HepG2 (cell line): ENCODE results near the gene MAP3K1. TPM values are rescaled to one million over a fixed set of nuclear protein-coding genes. Genes with fewer than 3 reads are reported as not detected.

Experiments used
- ATAC-seq: fragments of 200-7000 bp; cut with Tn5 transposase; 3 replicates; pipeline ENCODE4 v1.9.1; 2020; ENCODE audit warnings: mild to moderate bottlenecking, moderate library complexity
- BruUV-seq: library from RNA; stranded (reverse); fragments of 400-500 nt; replicated peaks from 2 replicates; lab custom pipeline; 2021; lab: Mats Ljungman, UMichigan
- CTCF ChIA-PET: fragments of 300-600 bp; formaldehyde crosslinking; extraction: SDS; loops from one replicate; lab custom pipeline; 2021; ENCODE audit warnings: low total read pairs, inconsistent platforms, low intra/inter-chr PET ratio; lab: Yijun Ruan, JAX
- POLR2A ChIA-PET: fragments of 350-600 bp; sonication (Branson Sonifier 250); formaldehyde crosslinking; loops from one replicate; lab custom pipeline; 2020; ENCODE audit warnings: antibody characterized with exemption, inconsistent platforms; lab: Yijun Ruan, JAX
- DNase-seq: peaks from one replicate; pipeline ENCODE4 v3.0.0-alpha.2; 2015; ENCODE audit warnings: low spot score
- FAIRE-seq: peaks from 3 replicates; lab custom pipeline; 2011; peaks lifted over from hg19 to GRCh38; lab: Jason Lieb, UNC
- H2AFZ ChIP-seq: one replicate; pipeline ENCODE4 v1.6.1; 2011; ENCODE audit warnings: low read length, inconsistent platforms
- H3K27ac ChIP-seq: fragments of 300-600 bp; 3 replicates; pipeline ENCODE4 v1.8.0; 2011; ENCODE audit warnings: mixed run types, mild to moderate bottlenecking, mixed read lengths, low read length, inconsistent platforms; ENCODE audit not compliant: insufficient read depth; ENCODE audit errors: extremely low read length
- H3K27me3 ChIP-seq, 2 experiments: fragments of 200-600 bp in 1 of 2; 2 replicates in 1 of 2; 3 replicates in 1 of 2; pipeline versions ENCODE4 v1.6.0 to v1.8.0; 2011; ENCODE audit warnings: low read length in 2 of 2, mild to moderate bottlenecking in 2 of 2, moderate library complexity in 2 of 2, inconsistent platforms in 1 of 2; ENCODE audit not compliant: insufficient read depth in 2 of 2, control insufficient read depth in 1 of 2
- H3K36me3 ChIP-seq, 2 experiments: fragments of 200-600 bp in 1 of 2; replicated peaks in 1 of 2; 2 replicates in 1 of 2; 3 replicates in 1 of 2; pipeline versions ENCODE4 v1.5.1 to v1.8.0; 2011; ENCODE audit warnings: low read length in 2 of 2, inconsistent platforms in 1 of 2; ENCODE audit not compliant: insufficient read depth in 2 of 2, control insufficient read depth in 1 of 2
- H3K4me1 ChIP-seq: 2 replicates; pipeline ENCODE4 v1.5.1; 2012; ENCODE audit warnings: low read length, inconsistent platforms; ENCODE audit not compliant: insufficient read depth
- H3K4me2 ChIP-seq: 2 replicates; pipeline ENCODE4 v1.6.0; 2011; ENCODE audit warnings: low read depth, low read length, inconsistent platforms
- H3K4me3 ChIP-seq, 3 experiments: fragments of 200-600 bp in 1 of 3; sonication (generic), shearing (Covaris generic) in 1 of 3; replicated peaks in 1 of 3; 2 replicates each; pipeline ENCODE4 v1.5.1; 2011 to 2016; ENCODE audit warnings: low read length in 3 of 3, inconsistent platforms in 2 of 3, low read depth in 2 of 3, mild to moderate bottlenecking in 2 of 3, control low read depth in 1 of 3, mixed read lengths in 1 of 3; ENCODE audit not compliant: insufficient read depth in 1 of 3
- H3K79me2 ChIP-seq: one replicate; pipeline ENCODE4 v1.6.1; 2011; ENCODE audit warnings: low read length, inconsistent platforms; ENCODE audit not compliant: insufficient read depth
- H3K9ac ChIP-seq: 2 replicates; pipeline ENCODE4 v1.6.0; 2011; ENCODE audit warnings: mild to moderate bottlenecking, low read depth, low read length, inconsistent platforms; ENCODE audit not compliant: insufficient read depth
- H3K9me3 ChIP-seq: 2 replicates; pipeline ENCODE4 v1.5.1; 2012; ENCODE audit warnings: mild to moderate bottlenecking, low read length
- H4K20me1 ChIP-seq: 2 replicates; pipeline ENCODE4 v1.6.0; 2011; ENCODE audit warnings: inconsistent platforms, mild to moderate bottlenecking, low read length, moderate library complexity; ENCODE audit not compliant: insufficient read depth
- ATF4 ChIP-seq, 2 experiments: fragments of 450-650 bp in 1 of 2; sonication (generic) in 1 of 2; formaldehyde crosslinking; IDR thresholded peaks; 2 replicates each; pipeline versions ENCODE4 v1.5.0 to v1.8.0; 2020 to 2022; ENCODE audit warnings: mild to moderate bottlenecking in 1 of 2, missing genetic modification reagents in 1 of 2
- CREM ChIP-seq, 2 experiments: sonication (generic) in 1 of 2; formaldehyde crosslinking in 1 of 2; IDR thresholded peaks; 2 replicates each; pipeline versions ENCODE4 v1.4.0 to v1.6.1; 2016 to 2020; ENCODE audit warnings: antibody characterized with exemption in 1 of 2, mild to moderate bottlenecking in 1 of 2, missing genetic modification reagents in 1 of 2
- FIP1L1 ChIP-seq: fragments of 200-400 bp; formaldehyde crosslinking; IDR thresholded peaks from 2 replicates; pipeline ENCODE4 v1.6.1; 2018; ENCODE audit warnings: low read depth, mild to moderate bottlenecking, low read length, moderate library complexity, borderline replicate concordance; ENCODE audit not compliant: insufficient read depth
- KLF16 ChIP-seq, 2 experiments: sonication (generic) in 1 of 2; formaldehyde crosslinking in 1 of 2; IDR thresholded peaks; 2 replicates each; pipeline versions ENCODE4 v1.6.1 to v1.8.0; 2016 to 2023; ENCODE audit warnings: missing genetic modification reagents in 2 of 2, missing compliant biosample characterization in 1 of 2
- RAD51 ChIP-seq: fragments of 450-650 bp; IDR thresholded peaks from 2 replicates; pipeline ENCODE4 v1.6.1; 2016; ENCODE audit warnings: borderline replicate concordance
- STAG1 ChIP-seq: sonication (generic); formaldehyde crosslinking; IDR thresholded peaks from 2 replicates; pipeline ENCODE4 v1.4.0; 2020; ENCODE audit warnings: missing genetic modification reagents
- TCF12 ChIP-seq, 2 experiments: fragments of 450-650 bp in 1 of 2; sonication (generic) in 1 of 2; formaldehyde crosslinking in 1 of 2; IDR thresholded peaks; 2 replicates each; pipeline versions ENCODE4 v1.6.1 to v1.8.0; 2017 to 2022; ENCODE audit warnings: antibody characterized with exemption in 1 of 2, mild to moderate bottlenecking in 1 of 2, missing genetic modification reagents in 1 of 2, moderate library complexity in 1 of 2
- ZNF142 ChIP-seq: sonication (generic); formaldehyde crosslinking; IDR thresholded peaks from 2 replicates; pipeline ENCODE4 v1.4.0; 2020; ENCODE audit warnings: missing genetic modification reagents
- ZNF646 ChIP-seq: sonication (generic); formaldehyde crosslinking; IDR thresholded peaks from 2 replicates; pipeline ENCODE4 v1.9.0; 2021; ENCODE audit warnings: mild to moderate bottlenecking, missing genetic modification reagents
- WGBS: methylation state at CpG from one replicate; pipeline ENCODE4 v1.1.6; 2017; ENCODE audit warnings: low lambda C conversion rate; 5-methylcytosine and 5-hydroxymethylcytosine counted together
- in situ Hi-C: cut with HindIII; loops from 2 replicates; pipeline ENCODE4 v1.10.0; 2017; ENCODE audit warnings: low pct_unique_long_range_greater_than_20kb; ENCODE audit not compliant: extremely low pct_ligation_motif_present
- intact Hi-C: fragments of 100-400 bp; cut with micrococcal nuclease; formaldehyde crosslinking; loops from one replicate; pipeline ENCODE4 v1.10.0; 2022; ENCODE audit not compliant: unreplicated experiment
- polyA plus RNA-seq, 8 experiments: library from polyadenylated mRNA; depleted of rRNA in 3 of 8; stranded (reverse) in 7 of 8; unstranded in 1 of 8; fragments of >200 nt; fragmentation: Illumina TruSeq in 4 of 8; extraction: Trizol in 4 of 8; gene quantifications; 2 replicates each; pipeline versions ENCODE4 v1.2.1 to v1.2.3, GENCODE V29; 2011 to 2016; ENCODE audit warnings: low read depth in 4 of 8, missing spikeins in 1 of 8, mixed read lengths in 1 of 8; ENCODE audit not compliant: insufficient read depth in 1 of 8
- total RNA-seq, 5 experiments: library from RNA; depleted of rRNA; stranded (reverse); fragments of >200 nt; fragmentation: Illumina TruSeq; extraction: Trizol; gene quantifications; 2 replicates each; pipeline ENCODE4 v1.2.3, GENCODE V29; 2016; ENCODE audit warnings: low read depth in 1 of 5

Gene MAP3K1
- total and polyA plus RNA-seq, 2 of the 13 experiments (the other 11 are each of a cell fraction or from before 2014, with no cell fraction given) = 16.4 to 30.3 TPM

- peak overlapping the region; percentile 77 for H3K4me2 ChIP-seq
- intact Hi-C loops = loop anchor here (5.0 kb wide), 3 partner anchors 179 to 544 kb away; no protein-coding TSS in a partner anchor
- peak overlapping the region; percentile 88 to 95 (median 89) for H3K4me3 ChIP-seq
- peak; percentile 28 for FAIRE-seq
- peak; percentile 84 for DNase-seq
- H3K9ac ChIP-seq = peak overlapping the region; percentile 87
- H3K27ac ChIP-seq = peak overlapping the region; percentile 93
- ChIA-PET CTCF (no interaction called here), POLR2A (no interaction called here)
- H3K79me2 ChIP-seq = peaks cover 60% of the 10 kb centered on the region
- H3K4me1 ChIP-seq = peaks cover 57% of the 10 kb centered on the region
- peaks cover 16% of the 10 kb centered on the region for H4K20me1 ChIP-seq
- H3K27me3 ChIP-seq = no peaks in the 10 kb centered on the region; a peak in 1 of 5 replicates
- no peak overlapping the region for H2AFZ ChIP-seq
- H3K9me3 ChIP-seq = no peaks in the 10 kb centered on the region
- no TSS peak for BruUV-seq
- 0% methylated on average over 4 of the region's 43 CpGs for WGBS
- in situ Hi-C loops = no loop called here
- peak; percentile 76 for ATAC-seq
- H3K36me3 ChIP-seq = peaks cover 0 to 4% of the 10 kb centered on the region in 2 experiments; a peak in 1 of 5 replicates
- TF ChIP-seq TCF12 (IDR thresholded peaks at IDR 0.05) = no peak
- no peak for TF ChIP-seq TCF12 (CRISPR knock-in tag; IDR thresholded peaks at IDR 0.05)
- TF ChIP-seq RAD51 = no peak
- peak in 1 of 2 experiments; percentile 40; a peak in 1 of 4 replicates for TF ChIP-seq KLF16 (CRISPR knock-in tag; IDR thresholded peaks at IDR 0.05)
- TF ChIP-seq ATF4 (CRISPR knock-in tag; IDR thresholded peaks at IDR 0.05) = peak in 1 of 2 experiments; percentile 46; a peak in 1 of 4 replicates
- TF ChIP-seq FIP1L1 = no peak
- no peak for TF ChIP-seq ZNF142 (CRISPR knock-in tag)
- no peak for TF ChIP-seq ZNF646 (CRISPR knock-in tag)
- TF ChIP-seq CREM (IDR thresholded peaks at IDR 0.05) = peak; percentile 26; the same call in 1 of the 2 replicates
- no peak for TF ChIP-seq CREM (CRISPR knock-in tag; IDR thresholded peaks at IDR 0.05)
- TF ChIP-seq STAG1 (CRISPR knock-in tag) = 0 out of 2 replicates have a peak, but pooled peaks have one; percentile 20
Observed at GRCh38 chr5:56816546-56817081, 1.3 kb downstream of the MAP3K1 start.
